NCI-H2107 (cell line): ENCODE measurements around the gene ZNF644.
A peak's percentile ranks its signal among the peaks of the same experiment; 100 is the strongest.
"Not testable (repeated sequence)": the region's sequence is repeated elsewhere in the genome, so short reads cannot be mapped to it uniquely, and the experiment has no call there.

Experiments used
- DNase-seq: peaks from one replicate; lab custom pipeline; 2025; lab: John Stamatoyannopoulos, UW

ZNF644 gene

DNA sequence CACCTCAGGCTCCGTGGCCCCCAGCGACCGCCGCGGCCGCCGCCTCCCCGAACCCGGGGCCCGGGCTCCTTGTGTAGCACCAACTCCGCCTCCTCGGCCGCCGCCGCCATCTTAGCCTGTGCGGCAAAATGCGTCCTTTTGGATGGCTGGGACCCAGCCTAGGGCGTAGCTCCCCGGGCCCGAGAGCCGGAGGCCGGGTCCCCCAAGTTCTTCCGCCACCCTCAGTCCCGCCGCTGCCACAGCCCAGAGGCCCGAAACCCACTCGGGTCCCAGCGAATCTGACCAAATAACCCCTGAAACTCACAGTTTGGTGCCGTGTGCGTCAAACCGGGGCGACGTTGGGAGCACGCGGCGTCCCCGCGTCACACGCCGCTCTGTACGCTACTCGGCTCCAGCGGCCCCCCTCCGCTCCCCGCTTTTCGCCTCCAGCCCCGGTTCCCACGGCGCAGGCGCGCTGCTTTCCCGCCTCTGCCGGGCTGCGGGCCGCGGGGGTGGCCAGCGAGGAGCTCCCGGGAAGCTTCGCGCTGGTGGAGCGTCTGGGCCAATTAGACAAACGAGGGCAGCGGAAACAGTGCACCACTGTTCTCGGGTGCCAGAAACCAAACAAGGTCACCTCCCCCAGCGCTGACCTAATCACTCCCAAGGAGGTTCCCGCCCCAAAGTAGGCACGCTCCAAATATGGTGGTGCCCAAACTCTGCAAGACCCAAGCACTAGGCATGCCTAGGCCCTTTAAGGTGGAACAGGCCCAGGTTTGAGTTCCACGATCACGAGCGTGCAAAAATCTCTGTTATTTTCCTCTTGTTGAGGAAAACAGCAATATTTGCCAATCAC, at the start of gene ZNF644:
Gene ZNF644 (minus strand): TSS at position 350 of the 832 bp plus-strand sequence. CDS start 39,682 bp downstream, outside the sequence.
- peak; percentile 82 for DNase-seq

DNA sequence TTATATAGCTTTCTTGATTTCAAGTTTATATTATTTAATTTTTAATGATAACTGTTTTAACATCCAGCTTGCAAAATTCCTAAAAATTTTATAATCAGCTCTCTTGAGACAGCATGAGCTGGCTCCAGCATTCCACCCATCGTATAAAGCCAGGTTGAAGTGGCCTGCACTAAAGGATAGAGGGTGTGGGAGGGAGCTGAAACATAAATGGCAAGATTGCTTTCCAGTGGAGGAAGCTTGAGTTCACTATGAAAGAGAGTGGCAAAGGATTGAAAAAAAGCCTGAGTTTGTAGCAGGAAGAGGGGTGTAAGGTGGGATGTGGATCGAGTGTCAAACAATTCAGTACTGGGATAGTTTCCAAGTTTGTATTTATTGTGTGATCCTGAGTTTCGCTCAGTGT, 48.5 kb upstream of the ZNF644 start:
- no peak for DNase-seq

DNA sequence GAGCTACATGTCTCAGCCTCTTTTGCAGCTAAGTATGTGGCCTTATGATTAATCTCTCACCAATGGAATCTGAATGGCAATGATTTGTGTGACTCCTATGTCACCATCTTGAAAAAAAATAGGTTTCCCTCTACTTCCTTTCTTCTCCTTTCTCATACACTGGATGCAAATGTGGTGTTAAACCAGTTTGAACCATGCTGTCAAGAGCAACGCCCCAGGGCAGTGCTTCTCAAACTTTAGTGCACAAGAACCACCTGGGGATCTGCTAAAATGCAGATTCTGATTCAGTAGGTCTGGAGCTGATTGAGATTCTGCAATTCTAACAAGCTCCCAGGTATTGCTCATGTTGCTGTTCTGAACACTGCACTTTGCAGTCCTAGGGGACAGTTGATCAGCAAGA, 44.7 kb upstream of the ZNF644 start:
- no peak for DNase-seq

DNA sequence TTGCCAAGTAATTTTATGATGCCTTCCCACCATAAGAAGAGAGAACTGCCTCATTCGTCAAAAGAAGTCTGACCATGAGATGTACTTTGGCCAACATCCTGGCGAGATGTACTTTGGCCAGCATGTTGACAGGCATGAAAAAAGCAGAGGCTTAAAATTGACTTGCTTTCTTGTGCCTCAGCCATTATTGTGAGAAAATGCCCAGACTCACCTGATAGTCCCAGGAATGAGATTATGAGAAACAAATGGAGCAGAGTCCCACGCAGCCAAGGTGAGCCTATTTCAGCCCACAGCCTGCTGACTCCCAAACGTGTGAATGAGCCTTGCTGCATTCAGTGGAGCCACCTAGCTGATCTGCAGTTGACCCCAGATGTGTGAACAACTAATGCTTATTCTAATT, 43.5 kb upstream of the ZNF644 start:
- DNase-seq = no peak

DNA sequence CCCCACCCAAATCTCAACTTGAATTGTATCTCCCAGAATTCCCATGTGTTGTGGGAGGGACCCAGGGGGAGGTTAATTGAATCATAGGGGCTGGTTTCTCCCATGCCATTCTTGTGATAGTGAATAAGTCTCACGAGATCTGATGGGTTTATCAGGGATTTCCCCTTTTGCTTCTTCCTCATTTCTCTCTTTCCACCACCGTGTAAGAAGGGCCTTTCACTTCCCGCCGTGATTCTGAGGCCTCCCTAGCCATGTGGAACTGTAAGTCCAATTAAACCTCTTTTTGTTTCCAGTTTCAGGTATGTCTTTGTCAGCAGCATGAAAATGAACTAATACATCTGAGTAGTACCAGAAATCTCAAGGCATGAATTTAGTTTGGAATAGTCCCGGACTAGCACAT, 41.6 kb upstream of the ZNF644 start:
- DNase-seq = not testable (repeated sequence)

DNA sequence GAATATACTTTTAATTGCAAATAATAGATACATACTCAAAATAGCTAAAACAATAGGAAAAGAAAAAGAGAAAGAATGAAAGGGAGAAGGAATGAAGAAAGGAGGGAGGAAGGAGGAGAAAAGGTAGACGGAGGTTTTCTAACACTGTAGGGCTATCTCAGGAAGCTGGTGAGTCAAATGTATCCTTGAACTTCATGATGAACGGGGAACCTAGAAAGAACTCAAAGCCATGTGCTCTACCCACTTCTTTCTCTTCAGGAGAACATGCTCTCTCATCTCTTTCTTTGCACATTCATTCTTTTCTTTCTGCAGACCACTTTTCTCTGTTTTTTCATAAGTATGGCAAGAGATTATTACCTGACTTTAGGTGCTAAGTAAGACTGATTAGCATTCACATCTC, 37.3 kb upstream of the ZNF644 start:
- no peak for DNase-seq

DNA sequence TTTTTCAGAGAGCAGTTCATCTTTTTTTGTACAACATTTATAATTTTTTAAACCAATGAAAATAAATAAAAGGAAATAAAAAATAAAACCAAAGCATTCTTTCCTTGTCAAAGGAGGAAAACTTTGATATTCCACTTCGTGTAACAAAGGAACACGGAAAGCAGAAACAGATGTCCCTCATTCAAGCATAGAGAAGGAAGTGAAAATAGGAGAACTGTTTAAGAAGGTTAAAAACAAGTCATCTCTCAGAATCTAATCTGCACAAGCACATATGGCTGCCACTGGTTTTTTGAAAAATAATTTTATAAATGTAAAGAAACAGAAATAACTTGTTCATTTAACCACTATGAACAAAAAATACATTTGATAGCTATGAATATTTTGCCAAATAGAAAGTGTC, 35.9 kb upstream of the ZNF644 start:
- DNase-seq = no peak

DNA sequence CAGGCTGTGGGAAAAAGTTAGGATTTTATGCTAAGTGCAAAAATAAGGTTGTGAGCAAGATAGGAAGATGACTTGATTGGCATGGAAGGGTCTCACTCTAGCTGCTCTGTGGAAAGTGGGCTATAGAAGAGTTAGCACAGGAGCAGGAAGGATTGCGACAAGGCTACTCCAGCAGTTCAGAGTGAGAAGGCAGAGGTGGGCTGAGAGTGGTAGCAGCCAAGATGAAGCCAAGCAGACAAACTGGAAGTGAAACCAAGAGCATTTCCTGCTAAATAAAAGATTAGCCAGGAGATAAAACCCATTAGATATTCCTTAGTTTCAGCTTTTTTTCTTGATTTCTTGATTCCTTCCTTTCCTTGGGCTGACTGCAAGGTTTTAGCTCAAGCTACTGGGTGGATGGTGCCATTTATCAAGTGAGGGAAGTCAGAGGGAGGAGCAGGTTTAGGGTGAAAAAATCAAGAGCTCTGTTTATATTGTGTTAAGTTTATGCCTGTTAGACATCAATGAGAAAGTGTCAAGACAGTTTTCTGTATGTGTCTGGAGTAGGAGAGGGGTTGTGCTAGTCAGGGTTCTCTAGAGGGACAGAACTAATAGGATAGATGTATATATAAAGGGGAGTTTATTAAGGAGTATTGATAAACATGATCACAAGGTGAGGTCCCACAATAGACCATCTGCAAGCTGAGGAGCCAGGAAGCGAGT, 33.1 kb upstream of the ZNF644 start:
- no peak for DNase-seq

DNA sequence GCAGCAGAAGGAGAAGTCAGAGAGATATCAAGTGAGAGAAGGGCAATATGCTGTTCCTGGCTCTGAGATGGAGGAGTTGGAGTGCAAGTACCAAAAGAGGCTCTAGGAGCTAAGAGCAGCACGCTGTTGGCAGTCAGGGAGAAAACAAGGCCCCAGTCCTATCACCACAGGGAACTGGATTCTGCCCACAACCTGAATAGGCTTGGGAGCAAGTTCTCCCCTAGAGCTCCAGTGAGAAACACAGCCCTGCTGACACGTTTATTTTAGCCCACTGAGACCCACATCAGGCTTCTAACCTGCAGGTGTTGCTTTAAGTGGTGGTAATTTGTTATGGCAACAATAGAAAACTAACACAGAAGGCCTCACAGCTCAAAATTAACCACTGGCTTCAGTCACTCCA, 31.8 kb upstream of the ZNF644 start:
- DNase-seq = peak; percentile 25

DNA sequence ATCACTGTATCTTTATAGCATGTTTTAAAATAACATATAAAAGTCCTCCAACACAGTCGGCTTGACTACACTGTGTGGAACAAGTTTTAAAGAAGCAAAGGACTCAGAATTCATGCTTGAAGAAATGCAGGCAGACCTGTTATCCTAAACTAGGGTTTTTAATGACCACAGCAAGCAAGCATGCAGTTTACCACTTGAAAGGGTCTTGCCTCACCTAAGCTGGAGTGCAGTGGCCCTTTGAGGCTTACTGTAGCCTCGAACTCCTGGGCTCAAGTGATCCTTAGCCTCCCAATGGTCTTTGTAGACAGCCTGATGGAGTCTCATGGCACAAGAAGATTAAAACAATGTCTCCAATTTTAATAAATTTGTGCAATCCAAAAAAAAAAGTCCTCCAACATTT, 27.7 kb upstream of the ZNF644 start:
- DNase-seq = not testable (repeated sequence)

DNA sequence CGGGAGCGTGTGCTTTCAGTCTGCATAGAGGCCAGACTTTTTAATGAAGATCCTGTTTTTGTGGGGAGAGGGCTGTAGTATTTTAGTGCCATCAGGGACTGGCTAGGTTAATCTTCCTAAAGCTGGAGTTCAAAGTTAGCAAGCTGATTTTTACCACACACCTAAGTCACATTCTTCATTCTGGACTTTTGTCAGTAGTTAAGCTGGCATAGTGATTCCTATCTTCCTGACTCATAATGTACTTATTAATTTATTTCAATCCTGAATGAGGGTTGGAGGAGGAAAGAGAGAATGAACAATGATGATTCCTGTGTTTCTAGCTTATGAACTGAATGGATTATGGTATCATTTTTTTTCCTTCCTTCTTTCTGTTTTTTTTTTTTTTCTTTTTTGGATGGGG, 24.9 kb upstream of the ZNF644 start:
- no peak for DNase-seq

DNA sequence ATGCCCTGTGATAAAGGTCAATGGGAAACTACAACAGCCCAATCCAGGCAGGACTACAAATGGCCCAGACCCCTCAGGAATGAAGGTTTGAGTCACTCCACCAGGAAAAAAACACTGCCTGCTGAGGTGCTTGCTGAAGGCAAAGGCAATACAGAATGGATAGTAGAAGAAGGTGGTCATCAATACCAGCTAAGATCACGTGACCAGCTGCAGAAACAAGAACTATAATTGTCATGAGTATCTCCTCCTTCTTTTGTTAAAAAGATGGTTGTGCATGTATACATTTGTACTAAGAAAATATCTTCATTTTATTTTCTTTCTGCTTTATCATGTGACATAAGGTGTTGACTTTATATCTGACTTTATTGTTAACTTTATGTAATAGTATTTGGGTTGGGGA, 23.4 kb upstream of the ZNF644 start:
- DNase-seq = no peak

DNA sequence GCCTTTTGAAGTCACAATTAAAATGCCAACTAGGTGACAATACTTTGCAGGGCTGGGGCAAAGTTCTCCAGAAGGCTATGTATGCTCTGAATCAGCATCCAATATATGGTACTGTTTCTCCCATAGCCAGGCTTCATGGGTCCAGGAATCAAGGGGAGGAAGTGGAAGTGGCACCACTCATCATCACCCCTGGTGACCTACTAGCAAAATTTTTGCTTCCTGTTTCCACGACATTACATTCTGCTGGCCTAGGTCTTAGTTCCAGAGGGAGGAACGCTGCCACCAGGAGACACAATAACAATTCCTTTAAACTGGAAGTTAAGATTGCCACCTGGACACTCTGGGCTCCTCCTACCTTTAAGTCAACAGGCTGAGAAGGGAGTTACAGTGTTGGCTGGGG, 22.9 kb upstream of the ZNF644 start:
- not testable (repeated sequence) for DNase-seq

DNA sequence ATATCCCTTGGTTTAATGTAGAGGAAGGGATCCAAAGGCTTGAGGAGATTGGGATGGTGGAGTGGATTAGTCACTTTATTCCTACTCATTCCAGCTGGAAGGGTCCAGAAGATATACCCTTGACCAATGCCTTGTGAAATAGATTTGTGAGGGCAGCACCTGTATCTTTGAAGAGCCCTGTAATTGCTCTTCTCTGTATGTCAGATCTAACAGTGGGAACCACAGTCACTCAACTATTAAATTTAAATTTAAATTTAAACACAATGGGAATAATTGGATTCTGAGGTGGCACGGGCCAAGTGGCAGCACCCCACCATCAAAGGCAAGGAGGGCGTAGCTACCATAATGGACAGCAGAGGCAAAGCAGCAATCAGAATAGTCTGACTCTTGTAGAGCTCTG, 20.5 kb upstream of the ZNF644 start:
- not testable (repeated sequence) for DNase-seq

DNA sequence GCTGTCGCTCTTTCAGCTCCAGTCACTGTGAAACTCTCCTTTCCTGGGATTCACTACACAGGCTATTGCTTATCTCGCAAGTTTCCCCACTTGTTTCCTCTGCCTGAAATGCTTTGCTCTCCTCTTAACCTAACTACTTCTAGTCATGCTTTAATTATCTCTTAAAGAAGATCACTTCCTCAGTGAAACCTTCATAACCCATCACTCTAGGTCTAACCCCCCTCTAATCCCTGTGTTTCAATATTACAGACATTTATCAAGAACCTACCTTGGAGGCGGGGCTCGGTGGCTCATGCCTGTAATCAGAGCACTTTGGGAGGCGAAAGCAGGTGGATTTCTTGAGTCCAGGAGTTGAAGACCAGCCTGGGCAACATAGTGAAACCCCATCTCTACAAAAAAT, 16.7 kb upstream of the ZNF644 start:
- no peak for DNase-seq

DNA sequence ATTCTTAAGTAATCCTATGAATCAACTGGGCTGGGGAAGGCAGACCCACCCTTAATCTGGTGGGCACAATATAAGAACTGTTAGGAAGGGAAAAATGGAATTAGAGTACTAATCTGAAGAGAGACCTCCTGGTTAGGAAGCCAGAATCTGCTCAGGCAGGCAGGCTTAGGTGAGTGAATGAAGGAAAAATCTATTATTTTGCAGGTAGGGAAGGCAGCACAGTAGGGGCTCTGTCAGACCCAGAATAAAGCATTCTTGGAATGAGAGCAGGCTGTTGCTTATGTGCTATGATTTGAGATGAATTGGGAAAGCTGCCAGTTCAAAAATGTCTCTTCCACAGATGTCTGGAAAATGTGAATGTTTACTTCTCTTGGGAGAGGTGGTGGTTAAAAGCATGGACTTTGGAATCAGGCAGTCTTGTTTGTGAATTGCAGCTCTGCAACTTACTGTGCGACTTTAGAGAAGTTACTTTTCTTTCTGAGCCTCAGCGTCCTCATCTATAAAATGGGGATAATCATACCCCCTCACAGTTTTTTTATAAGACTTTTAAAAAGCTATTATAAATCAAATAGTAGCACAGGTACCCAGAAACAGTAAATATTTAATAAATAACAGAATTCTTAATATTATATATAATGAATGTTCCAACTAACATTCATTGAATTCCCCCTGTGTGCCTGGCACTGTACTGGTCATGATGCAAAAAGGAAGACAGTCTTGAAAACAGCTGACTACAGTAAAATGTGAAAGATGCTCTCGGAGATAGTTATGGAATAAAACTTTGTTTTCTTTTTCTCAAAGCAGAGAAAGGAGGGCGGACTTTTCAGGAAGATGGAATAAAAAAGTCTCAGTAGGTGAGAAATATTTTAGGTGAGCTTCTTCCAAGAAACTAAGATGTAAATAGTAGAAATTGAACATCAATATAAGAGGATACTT, 15.3 kb upstream of the ZNF644 start:
- no peak for DNase-seq

DNA sequence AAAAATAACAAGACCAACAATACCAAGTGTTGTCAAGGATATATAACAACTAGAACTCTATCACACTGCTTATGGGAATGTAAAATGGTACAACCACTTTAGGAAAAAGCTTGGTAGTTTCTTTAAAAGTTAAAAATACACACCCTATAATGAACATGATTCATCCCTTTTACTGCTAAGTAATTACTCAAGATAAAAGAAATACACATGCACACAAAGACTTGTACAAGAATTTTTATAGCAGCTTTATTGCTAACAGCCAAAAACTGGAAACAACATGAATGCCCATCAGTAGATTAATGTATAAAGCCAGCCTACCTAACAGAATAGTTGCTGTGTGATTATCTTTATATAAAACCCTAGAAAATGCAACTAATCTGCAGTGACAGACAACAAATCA, 10.5 kb upstream of the ZNF644 start:
- DNase-seq = no peak

DNA sequence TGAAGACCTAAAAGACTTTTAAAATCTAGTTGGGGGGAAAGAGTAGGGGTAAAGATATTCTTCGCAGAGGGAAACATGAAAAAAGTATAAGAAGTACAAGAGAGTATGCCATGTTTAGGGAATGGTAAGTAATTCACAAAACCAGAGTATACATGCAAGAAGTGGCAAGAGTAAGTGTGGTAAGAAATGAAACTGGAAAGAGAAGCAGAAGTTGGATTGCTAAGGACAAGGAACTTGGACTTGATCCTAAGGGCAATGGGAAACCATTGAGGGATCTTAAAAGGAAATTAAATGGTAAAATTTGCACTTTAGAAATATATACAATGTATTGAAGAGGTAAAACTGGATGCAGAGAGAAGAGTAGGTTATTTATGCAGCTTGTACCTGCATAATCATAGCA, 9.2 kb upstream of the ZNF644 start:
- no peak for DNase-seq

DNA sequence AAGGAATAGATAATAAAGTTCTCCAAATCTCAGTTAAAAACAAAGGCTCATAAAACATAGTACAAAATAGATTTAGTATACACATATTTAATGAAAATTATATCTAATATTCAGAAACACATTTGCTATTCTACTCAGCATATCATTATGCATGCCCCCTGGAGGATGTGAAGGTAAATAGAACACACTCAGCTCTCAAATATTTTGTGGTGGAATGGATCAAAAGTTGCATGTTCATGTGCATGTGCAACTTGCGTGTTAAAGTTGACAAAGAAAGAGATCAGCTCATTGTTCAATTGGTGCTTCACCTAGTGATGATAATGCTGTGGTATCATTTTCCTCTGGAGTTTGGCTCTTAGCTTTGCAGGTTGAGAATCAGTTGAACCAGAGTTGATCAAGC, 4.9 kb upstream of the ZNF644 start:
- no peak for DNase-seq

DNA sequence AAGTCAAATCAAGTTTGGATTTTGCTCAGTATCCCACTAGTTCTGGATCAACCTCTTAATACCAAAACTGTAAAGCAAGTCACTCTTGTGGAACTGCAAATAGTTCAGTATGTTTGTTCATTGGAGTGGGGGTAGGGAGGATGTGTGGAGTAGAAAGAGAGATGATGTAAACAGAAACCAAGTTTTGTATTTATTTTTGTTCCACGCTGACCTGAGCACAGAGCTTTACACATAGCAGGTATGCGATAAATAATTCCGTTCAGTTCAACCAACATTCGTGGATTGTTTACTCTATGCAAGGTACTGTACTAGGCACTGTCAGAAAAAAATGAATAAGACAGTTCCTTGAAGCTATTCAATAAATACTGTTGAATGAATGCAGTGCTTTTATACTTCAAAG, 4.5 kb upstream of the ZNF644 start:
- no peak for DNase-seq

DNA sequence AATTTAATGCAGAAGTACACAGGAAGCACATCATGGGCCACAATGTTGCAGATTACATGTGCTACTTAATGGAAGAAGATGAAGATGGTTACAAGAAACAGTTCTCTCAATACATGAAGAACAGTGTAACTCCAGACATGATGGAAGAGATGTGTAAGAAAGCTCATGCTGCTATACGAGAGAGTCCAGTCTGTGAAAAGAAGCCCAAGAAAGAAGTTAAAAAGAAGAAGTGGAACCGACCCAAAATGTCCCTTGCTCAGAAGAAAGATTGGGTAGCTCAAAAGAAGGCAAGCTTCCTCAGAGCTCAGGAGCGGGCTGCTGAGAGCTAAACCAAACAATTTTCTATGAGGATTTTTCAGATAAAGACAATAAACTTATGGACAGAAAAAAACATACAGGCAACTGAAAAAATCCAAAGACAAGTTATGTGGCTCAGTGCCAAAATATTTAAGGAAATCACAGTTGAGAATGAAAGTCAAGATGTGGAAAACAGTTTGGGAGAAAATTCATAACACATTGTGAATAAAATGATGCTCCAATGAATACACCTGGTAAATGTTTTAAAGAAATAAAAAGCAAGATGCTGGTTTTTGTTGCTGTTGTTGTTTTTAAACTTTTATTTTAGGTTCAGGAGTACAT, 2.8 kb upstream of the ZNF644 start:
- DNase-seq = no peak

DNA sequence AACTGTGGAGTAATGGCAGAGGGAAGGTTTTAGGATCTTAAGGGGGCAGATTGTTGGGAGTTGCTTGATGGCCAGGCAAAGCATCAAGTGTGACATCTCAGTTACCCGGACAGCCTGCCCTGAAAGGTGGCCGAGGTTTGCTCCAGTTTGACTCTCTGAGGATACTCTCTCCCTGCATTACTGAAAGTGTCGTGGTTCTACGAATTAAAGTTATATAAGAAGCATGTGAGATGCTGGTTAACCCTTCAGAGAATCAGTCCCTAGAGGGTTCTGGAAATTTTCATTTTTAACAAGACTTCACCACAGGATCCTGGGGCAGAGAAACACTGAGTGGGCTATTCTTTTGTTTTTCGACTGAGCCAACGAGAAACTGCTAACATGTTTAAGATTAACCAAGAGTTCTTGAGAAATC, 689 bp upstream of the ZNF644 start:
- DNase-seq = no peak
